ENCODE results near the gene TUBB4B.

GRCh38 chr9:137276473-137277328 is 35.6 kb downstream of the TUBB4B start:
- TF ChIP-seq RFX5 (IDR thresholded peaks at IDR 0.05; ENCODE audit: low read depth, low read length) (no peak), CTCF (conservative IDR thresholded peaks at IDR 0.05; ENCODE audit: low read depth, low read length) (no peak)

All from IMR-90 (cell line).